NCI-H2171 (cell line): ENCODE measurements around the gene ARHGAP26.

ENCODE experiments used
- DNase-seq: peaks from one replicate; lab custom pipeline; 2025; lab: John Stamatoyannopoulos, UW

Gene ARHGAP26

GRCh38 chr5:142810743-142811290, 40.6 kb downstream of the ARHGAP26 start:
- DNase-seq, result no peak

GRCh38 chr5:142811866-142812557, 41.8 kb downstream of the ARHGAP26 start:
- DNase-seq, result no peak

- DNase-seq, result no peak
Observed at GRCh38 chr5:142813220-142813619, 43.0 kb downstream of the ARHGAP26 start.

GRCh38 chr5:142814122-142814521, 43.9 kb downstream of the ARHGAP26 start:
- DNase-seq, result no peak

- no peak for DNase-seq
Observed at GRCh38 chr5:142815469-142815868, 45.3 kb downstream of the ARHGAP26 start.

GRCh38 chr5:142816531-142817430, 46.6 kb downstream of the ARHGAP26 start:
- no peak for DNase-seq

GRCh38 chr5:142817949-142818431, 47.8 kb downstream of the ARHGAP26 start:
- DNase-seq, result no peak

- no peak for DNase-seq
Observed at GRCh38 chr5:142819292-142819691, 49.1 kb downstream of the ARHGAP26 start.

- no peak for DNase-seq
Observed at GRCh38 chr5:142819825-142820224, 49.6 kb downstream of the ARHGAP26 start.

GRCh38 chr5:142820447-142820846, 50.3 kb downstream of the ARHGAP26 start:
- no peak for DNase-seq

- DNase-seq, result no peak
Observed at GRCh38 chr5:142821034-142821732, 51.0 kb downstream of the ARHGAP26 start.

- DNase-seq, result no peak
Observed at GRCh38 chr5:142821733-142822487, 51.7 kb downstream of the ARHGAP26 start.

GRCh38 chr5:142823126-142823525, 52.9 kb downstream of the ARHGAP26 start:
- no peak for DNase-seq

GRCh38 chr5:142823806-142824205, 53.6 kb downstream of the ARHGAP26 start:
- no peak for DNase-seq

GRCh38 chr5:142824391-142824790, 54.2 kb downstream of the ARHGAP26 start:
- no peak for DNase-seq

- no peak for DNase-seq
Observed at GRCh38 chr5:142825378-142826089, 55.4 kb downstream of the ARHGAP26 start.

GRCh38 chr5:142826093-142826492, 55.9 kb downstream of the ARHGAP26 start:
- no peak for DNase-seq

- DNase-seq, result no peak
Observed at GRCh38 chr5:142826741-142827492, 56.7 kb downstream of the ARHGAP26 start.

GRCh38 chr5:142827934-142828576, 57.9 kb downstream of the ARHGAP26 start:
- DNase-seq, result peak; percentile 21
